GM19452 (cell line): ENCODE results near the gene CLIP2.
"Not testable (repeated sequence)": the region's sequence is repeated elsewhere in the genome, so short reads cannot be mapped to it uniquely, and the experiment has no call there.

Experiments
- ATAC-seq: cut with Tn5 transposase; IDR thresholded peaks from one replicate; pipeline ENCODE4 v1.9.1; 2021; ENCODE audit not compliant: unreplicated experiment

CLIP2 gene

DNA sequence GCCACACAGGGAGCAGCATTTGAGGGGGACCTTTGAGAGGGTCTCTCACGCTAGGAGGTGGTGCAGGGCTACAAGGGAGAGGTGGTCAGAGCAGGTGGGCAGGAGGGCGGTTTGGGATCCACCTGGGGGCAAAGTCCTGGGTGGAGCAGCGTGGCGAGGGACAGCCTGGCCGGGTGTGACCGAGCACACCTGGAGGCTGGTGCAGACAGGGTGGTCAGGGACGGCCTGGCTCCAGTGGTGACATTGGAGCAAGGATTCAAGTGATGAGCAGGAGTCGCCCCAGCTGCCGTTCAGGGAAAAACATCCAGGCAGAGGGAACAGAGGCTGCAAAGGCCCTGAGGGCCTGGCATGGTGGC, 36.0 kb downstream of the CLIP2 start:
- ATAC-seq: no peak

DNA sequence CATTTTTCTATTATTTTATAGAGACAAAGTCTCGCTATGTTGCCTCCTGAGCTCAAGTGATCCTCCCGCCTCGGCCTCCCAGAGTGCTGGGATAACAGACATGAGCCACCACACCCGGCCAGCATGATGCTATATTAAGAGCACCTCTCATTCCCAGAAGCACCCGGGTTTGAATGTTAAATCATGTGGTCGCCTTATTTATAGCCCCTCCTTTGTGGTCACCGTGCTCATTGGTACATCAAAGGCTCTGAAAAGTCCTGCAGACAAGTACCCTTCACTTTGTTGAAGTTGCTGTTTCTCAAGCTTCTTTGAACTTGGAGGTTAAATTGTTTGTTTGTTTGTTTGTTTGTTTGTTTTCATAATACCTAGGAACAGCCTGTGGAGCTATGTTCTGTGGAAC, 40.0 kb downstream of the CLIP2 start:
- ATAC-seq: no peak

DNA sequence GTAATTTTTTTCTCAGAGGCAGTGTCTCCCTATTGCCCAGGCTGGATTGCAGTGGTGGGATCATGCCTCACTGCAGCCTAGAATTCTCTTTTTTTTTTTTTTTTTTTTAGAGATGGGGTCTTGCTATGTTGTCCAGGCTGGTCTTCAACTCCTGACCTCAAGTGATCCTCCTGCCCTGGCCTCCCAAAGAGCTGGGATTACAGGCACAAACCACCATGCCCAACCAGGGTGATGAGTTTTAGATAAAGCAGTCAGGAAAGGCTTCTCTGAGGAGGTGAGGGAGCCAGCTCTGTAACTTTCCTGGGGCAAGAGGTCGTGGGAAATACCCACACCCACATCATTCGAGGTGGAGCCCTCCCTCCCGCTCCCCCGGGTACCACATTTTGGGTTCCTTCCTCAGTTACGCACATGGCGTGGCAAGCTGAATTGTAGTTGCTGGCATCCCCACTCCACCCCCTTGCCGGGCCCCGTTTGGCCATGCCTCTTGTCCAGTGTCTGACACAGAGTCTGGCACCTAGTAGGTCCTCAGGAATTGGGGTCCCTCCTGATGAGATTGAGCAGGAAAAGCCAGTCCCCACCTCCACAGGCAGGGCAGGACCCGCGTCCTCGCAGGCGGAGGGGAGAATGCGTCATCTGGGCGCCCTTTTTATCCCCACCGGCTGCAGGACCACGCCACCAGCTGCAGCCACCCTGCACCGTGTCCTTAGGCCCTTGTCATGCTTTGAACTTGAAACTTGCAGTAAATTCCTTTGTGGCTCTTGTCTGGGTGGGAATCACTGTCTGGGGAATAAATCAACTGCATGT, 43.4 kb downstream of the CLIP2 start:
- ATAC-seq: no peak

DNA sequence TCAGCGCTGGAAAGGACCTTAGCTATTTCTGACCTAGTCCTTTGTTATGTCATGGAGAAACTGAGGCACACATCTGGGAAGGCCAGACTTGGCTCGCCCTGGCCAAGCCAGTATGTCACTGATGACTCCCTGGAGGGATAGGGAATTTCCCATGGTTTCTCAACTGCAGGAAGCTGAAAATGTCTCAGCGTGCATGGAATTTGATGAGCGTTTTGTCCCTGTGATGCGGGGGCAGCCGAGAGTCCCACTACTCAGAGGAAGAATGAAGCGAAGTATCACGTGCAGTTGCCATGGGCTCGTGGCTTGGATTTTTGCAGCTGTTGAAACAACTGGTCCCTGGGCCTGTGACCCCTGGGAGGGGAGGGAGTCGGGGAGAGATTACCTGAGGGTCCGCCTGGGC, 44.8 kb downstream of the CLIP2 start:
- ATAC-seq: no peak

DNA sequence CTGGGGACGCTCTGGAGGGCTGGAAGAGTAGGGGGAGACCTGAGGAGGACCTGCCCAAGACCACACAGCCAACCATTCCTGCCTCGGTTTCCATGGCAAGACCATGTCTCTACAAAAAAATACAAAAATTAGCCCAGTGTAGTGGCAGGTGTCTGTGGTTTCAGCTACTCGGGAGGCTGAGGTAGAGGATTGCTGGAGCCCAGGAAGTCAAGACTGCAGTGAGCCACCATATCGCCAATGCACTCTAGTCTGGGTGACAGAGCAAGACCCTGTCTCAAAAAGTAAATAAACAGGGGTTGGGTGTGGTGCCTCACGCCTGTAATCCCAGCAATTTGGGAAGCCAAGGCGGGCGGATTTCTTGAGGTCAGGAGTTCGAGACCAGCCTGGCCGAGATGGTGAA, 48.7 kb downstream of the CLIP2 start:
- no peak for ATAC-seq

DNA sequence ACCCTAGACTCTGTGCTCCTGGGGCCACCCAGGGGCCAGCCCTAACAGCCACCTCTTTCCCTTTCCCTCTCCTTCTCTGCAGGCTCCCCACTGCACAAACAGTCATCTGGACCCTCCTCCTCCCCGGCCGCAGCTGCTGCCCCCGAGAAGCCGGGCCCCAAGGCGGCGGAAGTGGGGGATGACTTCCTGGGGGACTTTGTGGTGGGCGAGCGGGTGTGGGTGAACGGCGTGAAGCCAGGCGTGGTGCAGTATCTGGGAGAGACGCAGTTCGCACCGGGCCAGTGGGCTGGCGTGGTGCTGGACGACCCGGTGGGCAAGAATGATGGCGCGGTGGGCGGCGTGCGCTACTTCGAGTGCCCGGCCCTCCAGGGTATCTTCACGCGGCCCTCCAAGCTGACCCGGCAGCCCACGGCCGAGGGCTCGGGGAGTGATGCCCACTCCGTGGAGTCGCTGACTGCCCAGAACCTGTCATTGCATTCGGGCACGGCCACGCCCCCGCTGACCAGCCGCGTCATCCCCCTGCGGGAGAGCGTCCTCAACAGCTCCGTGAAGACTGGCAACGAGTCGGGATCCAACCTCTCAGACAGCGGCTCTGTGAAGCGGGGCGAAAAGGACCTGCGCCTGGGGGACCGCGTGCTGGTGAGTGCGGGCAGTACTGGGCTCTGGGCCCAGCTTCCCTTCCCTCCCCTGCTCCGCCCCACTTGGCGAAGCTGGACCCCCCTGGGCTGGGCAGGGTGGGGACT, 49.3 kb downstream of the CLIP2 start:
- no peak for ATAC-seq

DNA sequence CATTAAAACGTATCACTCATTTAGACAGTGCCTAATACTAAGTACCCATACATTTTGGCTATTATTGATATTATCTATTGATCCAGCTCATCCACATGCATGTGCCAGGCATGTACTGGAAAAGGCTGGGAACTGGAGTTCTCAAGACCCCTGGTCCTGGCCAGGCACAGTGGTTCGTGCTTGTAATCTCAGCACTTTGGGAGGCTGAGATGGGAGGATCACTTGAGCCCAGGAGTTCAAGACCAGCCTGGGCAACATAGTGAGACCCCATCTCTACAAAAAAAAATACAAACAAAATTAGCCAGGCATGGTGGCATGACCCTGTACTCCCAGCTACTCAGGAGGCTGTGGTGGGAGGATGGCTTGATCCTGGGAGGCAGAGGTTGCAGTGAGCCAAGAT, 50.4 kb downstream of the CLIP2 start:
- ATAC-seq: not testable (repeated sequence)

DNA sequence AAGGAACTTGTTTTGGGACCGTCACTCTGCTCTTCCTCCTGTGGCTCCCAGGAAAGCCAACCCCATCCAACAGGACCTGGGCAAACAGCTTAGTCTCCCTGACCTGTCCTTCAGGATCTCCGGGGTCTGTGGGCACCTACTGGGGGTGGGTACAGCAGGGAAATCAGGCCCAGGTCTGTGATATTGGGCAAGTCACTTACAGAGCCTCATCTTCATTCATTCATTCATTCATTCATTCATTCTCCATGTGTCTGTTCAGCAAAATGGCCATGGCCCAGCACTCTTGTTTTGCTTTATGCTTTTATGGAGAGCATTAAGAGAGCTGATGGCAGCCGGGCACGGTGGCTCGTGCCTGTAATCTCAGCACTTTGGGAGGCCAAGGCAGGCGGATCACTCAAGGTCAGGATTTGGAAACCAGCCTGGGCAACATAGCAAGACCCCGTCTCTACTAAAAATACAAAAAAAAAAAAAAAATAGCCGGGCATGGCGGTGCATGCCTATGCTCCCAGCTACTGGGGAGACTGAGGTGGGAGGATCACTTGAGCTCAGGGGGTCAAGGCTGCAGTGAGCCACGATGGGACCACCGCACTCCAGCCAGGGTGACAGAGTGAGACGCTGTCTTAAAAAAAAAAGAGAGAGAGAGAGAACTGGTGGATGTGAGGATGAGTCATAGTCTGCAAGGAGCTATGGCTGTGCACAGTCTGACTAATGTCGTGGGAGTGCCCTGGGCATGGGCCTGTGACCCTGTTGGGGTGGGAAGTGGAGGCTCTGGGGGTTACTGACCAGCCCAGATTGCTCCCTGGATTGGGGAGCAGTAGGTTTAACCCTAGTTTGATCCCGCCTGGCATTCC, 54.3 kb downstream of the CLIP2 start:
- no peak for ATAC-seq

DNA sequence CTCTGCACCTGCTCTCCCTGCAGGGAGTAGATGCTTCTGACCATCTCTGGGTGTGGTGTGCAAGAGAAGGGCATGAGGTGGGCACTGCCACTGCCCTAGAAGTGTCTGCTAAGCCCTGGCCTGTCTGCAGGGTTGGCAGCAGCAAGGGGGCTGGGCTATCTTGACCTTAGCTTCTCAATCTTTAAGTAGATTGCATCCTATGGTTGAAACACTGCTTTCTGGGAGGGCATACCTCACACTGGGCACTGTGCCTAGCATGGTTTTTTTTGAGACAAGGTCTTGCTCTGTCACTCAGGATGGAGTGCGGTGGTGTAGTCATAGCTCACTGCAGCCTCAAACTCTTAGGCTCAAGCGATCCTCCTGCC, 54.9 kb downstream of the CLIP2 start:
- ATAC-seq: no peak

DNA sequence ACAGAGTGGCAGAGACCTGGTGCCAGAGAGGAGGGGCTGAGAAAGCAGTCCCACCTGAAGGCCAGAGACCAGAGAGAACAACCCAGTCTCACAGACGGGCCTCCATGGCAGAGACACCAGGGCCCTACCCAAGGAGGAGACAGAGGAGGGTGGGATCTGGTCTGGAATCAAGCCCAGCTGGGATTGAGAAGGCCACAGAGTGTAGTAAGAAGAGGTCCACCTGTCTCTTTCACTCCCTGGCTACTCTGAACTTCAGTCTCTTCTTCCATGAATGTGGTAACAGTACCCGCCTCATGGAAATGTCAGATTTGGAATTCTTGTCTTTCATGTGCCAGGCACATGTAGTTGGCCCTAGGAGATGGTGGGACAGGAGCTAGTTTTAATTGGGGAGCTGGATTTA, 55.6 kb downstream of the CLIP2 start:
- no peak for ATAC-seq

DNA sequence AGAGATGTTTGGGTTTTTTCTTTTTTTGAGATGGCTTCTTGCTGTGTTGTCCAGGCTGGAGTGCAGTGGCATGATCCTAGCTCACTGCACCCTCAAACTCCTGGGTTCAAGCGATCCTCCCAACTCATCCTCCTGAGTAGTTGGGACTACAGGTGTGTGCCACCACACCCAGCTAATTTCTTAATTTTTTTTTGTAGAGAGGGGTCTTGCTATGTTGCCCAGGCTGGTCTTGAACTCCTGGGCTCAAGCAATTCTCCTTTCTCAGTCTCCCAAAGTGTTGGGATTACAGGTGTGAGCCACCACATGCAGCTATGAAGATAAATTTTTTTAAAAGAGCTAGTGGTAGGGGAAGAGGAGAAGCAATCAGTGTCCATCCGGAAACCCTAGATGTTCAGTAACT, 56.8 kb downstream of the CLIP2 start:
- ATAC-seq: no peak

DNA sequence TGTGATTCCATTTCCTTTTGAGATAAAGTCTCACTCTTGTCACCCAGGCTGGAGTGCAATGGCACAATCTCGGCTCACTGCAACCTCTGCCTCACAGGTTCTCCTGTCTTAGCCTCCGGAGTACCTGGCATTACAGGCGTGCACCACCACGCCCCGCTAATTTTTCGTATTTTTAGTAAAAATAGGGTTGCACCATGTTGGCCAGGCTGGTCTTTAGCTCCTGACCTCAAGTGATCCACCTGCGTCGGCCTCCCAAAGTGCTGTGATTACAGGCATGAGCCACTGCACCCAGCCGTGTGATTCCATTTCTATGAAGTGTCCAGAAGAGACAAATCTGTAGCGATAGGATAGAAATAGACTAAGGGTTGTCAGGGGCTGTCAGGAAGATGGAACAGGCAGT, 60.4 kb downstream of the CLIP2 start:
- no peak for ATAC-seq

DNA sequence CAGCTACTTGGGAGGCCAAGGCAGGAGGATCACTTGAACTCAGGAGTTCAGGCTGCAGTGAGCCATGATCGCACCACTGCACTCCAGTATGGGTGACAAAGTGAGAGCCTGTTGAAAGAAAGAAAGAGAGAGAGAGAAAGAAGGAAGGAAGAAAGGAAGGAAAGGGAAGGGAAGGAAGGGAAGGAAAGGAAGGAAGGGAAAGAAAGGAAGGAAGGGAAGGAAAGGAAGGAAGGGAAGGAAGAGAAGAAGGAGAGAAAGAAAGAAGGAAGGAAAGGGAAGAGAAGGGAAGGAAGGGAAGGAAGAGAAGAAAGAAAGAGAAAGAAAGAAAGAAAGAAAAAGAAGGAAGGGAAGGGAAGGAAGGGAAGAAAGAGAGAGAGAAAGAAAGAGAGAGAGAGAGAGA, 61.5 kb downstream of the CLIP2 start:
- ATAC-seq: no peak

DNA sequence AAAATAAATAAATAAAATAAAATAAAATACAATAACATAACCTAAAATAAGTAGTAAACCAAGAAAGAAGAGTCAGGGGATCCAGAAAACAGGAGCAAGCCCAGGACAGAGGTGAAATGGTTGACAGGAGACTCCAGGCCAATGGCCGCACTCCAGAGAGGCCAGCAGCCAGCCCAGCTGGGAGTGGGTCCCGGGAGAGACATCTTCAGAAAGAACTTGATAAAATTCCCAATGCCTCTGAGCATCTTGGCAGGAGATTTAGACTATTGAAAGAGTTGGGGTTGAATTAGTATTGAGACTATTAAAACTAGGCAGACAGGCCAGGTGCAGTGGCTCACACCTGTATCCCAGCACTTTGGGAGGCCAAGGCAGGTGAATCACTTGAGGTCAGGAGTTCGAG, 62.6 kb downstream of the CLIP2 start:
- no peak for ATAC-seq

DNA sequence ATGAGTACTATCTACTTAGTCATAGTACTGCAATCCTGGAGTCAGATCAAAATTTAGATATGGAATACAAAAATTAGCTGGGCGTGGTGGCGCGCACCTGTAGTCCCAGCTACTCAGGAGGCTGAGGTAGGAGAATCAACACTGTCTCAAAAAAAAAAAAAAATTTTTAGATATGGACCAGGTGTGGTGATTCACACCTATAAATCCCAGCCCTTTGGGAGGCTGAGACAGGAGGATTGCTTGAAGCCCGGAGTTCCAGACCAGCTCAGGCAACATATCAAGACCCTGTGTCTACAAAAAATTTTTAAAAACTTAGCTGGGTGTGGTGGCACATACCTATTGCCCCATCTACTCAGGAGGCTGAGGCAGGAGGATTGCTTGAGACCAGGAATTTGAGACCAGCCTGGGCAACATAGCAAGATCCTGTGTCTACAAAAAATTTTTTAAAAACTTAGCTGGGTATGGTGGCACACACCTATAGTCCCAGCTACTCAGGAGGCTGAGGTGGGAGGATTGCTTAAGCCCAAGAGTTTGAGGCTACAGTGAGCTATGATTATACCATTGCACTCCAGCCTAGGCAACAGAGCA, 63.4 kb downstream of the CLIP2 start:
- not testable (repeated sequence) for ATAC-seq

DNA sequence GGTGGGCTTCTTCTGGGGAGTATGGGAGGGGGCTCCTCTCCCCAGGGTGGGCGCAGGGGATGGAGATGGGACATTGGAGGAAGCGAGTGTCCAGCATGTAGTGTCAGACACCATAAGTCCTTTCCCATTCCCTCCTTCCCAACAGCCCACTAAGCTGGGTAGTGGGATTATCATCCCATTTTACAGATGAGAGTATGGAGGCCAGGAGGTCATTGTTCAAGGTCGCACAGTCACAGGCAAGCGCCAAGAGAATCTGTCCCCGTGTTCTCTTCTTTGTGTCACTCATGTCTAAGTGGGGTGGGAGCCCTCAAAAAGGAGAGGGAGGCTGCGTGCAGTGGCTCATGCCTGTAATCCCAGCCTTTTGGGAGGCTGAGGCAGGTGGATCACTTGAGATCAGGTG, 64.8 kb downstream of the CLIP2 start:
- no peak for ATAC-seq

DNA sequence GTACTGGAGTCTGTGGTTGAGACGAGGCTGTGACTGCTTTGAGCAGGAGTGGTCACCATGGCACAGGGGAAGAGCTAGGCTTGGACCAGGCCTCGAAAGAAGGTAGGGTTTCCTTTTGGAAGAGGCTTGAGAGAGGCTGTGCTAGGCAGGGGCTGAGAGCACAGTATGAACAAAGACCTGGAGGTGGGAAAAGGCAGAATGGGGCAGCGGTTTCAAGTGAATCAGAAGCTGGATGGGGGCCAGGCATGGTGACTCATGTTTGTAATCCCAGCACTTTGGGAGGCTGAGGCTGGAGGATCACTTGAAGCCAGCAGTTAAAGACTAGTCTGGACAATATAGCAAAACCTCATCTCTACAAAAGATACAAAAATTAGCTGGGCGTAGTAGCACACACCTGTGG, 65.9 kb downstream of the CLIP2 start:
- ATAC-seq: no peak

DNA sequence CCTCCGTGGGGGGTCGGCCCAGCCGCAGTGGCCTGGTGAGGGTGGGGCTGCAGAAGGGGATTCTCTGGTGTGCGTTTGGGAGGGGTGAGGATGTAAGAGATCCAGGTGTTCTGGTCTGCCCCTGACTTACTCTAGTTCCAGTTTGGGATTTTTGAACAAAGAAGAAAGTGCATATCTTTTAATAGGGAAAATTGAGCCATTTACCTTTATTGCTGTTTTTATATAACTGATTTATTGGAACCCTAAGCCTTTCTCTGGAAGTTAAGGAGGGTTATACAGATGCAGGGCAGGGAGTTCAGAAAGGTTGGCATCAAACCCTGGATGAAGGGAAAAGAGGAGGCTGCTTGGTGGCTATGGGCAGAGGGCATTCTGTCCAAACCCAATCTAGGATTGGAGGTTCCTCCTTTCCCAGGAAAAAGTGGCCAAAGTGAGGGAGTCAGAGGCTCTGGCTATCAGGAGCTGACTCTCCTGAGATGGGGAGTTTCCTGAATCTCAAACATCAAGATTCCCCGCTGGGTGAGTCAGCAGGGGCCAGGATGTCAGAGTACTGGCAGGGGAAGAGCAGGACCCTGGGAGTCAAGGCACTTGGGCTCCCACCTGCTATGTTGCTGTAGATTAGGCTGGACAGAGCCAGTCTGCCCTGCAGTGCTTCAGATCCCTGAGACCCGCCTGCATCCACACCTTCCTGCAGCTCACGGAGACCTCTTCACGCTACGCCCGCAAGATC, 67.5 kb downstream of the CLIP2 start:
- no peak for ATAC-seq

DNA sequence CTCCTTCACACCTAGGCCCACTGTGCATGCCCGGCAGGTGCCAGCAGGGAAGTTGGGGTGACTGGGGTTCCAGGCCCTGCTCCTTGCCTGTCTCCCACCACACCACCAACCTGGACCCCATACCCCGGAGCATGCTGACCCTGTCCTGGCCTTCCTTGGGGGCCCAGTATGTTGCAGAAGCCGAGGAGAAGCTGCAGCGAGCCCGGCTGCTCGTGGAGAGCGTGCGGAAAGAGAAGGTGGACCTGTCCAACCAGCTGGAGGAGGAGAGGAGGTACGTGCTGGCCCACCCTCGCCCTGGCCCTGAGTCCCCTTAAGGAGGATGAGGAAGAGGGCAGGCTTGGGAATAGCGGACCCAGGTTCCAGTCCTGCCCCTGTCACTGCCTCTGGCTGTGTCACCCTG, 70.8 kb downstream of the CLIP2 start:
- ATAC-seq: no peak

DNA sequence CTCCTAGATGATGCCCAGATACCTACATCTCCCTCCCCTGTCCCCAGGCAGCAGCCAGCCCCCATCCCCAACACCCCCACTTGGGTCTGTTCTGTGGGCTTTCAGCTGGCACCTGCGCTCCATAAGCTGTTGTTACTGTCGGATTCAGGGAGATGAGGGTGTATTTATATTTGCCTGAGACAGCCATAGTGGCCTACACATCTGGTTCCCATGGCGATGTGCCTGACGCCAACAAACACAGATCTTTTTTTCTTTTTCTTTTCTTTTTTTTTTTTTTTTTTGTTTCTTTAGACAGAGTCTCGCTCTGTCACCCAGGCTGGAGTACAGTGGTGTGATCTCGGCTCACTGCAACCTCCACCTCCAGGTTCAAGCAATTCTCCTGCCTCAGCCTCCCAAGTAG, 73.1 kb downstream of the CLIP2 start:
- no peak for ATAC-seq

DNA sequence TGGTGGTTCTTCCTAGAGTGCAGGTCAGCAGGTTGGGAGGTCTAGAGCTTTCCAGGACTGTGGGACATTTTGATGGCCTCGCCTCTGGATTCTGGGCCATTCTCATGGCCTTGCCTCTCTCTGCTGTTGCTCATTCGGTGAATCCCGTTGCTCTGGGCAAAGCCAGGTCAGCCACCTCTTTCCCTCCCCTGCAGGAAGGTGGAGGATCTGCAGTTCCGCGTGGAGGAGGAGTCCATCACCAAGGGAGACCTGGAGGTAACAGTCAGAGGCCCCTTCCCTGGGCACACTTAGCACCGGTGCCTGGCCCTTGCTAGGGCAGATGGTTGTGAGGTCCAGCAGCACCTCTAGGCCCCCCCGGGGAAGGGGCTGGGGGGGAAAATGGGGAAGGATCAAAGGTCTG, 74.9 kb downstream of the CLIP2 start:
- ATAC-seq: no peak
